Epithelial cell of proximal tubule (primary cell): Measurements from ENCODE around the gene ILDR1. TPM values are rescaled to one million over a fixed set of nuclear protein-coding genes. Genes with fewer than 3 reads are reported as not detected.

Experiments
- DNase-seq: peaks from one replicate; pipeline ENCODE4 v3.0.0-alpha.2; 2011; ENCODE audit warnings: low read depth
- H3K4me3 ChIP-seq: 2 replicates; pipeline ENCODE4 v1.5.1; 2011; ENCODE audit warnings: low read depth, mild to moderate bottlenecking, low read length
- CTCF ChIP-seq: conservative IDR thresholded peaks from 2 replicates; pipeline ENCODE4 v1.5.1; 2012; ENCODE audit warnings: low read depth, mild to moderate bottlenecking, low read length
- total RNA-seq: library from RNA; depleted of rRNA; stranded (reverse); fragments of >200 nt; gene quantifications from 2 replicates; pipeline ENCODE4 v1.2.3, GENCODE V29; 2015

The ILDR1 gene
- total RNA-seq, 1 donor from 2014 or later = 2.8 TPM

DNA sequence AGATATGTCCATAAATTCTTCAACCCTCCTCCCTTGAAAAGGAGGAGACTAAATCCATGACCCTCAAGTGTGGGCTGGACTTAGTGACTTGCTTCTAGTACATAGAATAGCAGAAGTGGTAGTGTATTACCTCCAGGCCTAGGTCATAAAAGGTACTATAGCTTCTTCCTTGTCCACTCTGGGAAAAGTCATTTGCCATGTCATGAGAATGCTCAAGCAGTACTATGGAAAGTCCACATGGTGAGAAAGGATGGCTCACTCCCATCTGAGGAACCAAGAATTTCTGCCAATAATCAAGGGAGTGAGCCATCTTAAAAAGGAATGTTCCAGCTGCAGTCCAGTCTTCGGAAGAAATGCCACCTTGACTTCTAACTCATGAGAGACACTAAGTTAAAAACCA lies 10.5 kb upstream of the ILDR1 start:
- no peak for DNase-seq
- H3K4me3 ChIP-seq = no peak overlapping the region
- TF ChIP-seq CTCF = no peak

DNA sequence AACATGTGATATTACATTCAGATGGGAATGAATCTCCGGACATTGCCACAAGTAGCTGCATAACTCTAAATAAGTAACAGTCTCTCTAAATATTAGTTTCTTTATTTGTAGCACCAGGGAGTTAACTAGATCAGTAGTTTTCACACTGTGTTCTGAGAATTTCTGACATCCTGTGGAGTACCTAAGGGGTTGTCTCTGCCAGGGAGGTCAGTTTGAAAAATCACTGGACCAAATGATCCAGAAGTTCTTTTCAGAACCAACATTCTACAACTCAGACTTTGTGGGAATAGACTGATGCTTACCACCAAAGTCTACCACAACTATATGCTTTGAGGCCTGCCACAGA lies 9.0 kb upstream of the ILDR1 start:
- TF ChIP-seq CTCF = no peak
- H3K4me3 ChIP-seq = no peak overlapping the region
- DNase-seq = no peak

- DNase-seq = no peak
- TF ChIP-seq CTCF = no peak
- no peak overlapping the region for H3K4me3 ChIP-seq
Observed at GRCh38 chr3:122030381-122031122, 8.5 kb upstream of the ILDR1 start.

GRCh38 chr3:122025296-122025695 lies 3.2 kb upstream of the ILDR1 start:
- no peak for TF ChIP-seq CTCF
- no peak overlapping the region for H3K4me3 ChIP-seq
- DNase-seq = no peak

DNA sequence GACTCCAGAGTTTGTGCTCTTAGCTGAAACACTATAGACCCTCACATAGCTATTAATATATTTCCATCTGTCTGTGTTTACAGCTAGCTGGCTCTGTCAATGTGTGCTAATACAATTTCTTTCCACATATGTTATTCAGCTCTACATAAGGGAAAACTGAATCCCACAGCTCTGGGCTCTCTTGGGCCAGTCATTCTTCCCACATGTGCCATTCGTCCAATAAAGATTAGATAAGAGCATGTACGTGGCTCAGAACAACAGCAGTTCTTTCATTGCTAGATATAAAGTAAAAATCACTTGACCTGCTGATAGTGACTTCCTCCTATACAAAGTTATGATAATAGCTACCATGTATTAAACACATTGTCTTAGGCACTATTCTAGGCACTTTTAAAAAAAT lies 2.8 kb upstream of the ILDR1 start:
- no peak for DNase-seq
- H3K4me3 ChIP-seq = no peak overlapping the region
- TF ChIP-seq CTCF = no peak

- DNase-seq = no peak
- no peak for TF ChIP-seq CTCF
- no peak overlapping the region for H3K4me3 ChIP-seq
Observed at GRCh38 chr3:122023335-122023910, 1.4 kb upstream of the ILDR1 start.

- DNase-seq = no peak
- no peak for TF ChIP-seq CTCF
- peak overlapping the region; percentile 80 for H3K4me3 ChIP-seq
Observed at GRCh38 chr3:122021037-122021436, 1.0 kb downstream of the ILDR1 start.
